HepG2 (cell line): ENCODE results near the gene UEVLD. TPM values are rescaled to one million over a fixed set of nuclear protein-coding genes. Genes with fewer than 3 reads are reported as not detected.
A peak's percentile ranks its signal among the peaks of the same experiment; 100 is the strongest.

Experiments used
- AHDC1 ChIP-seq: sonication (generic); formaldehyde crosslinking; IDR thresholded peaks from 2 replicates; pipeline ENCODE4 v1.5.1; 2020; ENCODE audit warnings: mild to moderate bottlenecking, missing genetic modification reagents, borderline replicate concordance
- ARID2 ChIP-seq: sonication (generic); formaldehyde crosslinking; IDR thresholded peaks from 2 replicates; pipeline ENCODE4 v1.8.1; 2022; ENCODE audit warnings: mild to moderate bottlenecking, missing genetic modification reagents, borderline replicate concordance
- ATM ChIP-seq: fragments of 450-650 bp; IDR thresholded peaks from 2 replicates; pipeline ENCODE4 v1.7.1; 2017; ENCODE audit warnings: mild to moderate bottlenecking, borderline replicate concordance
- MATR3 ChIP-seq: sonication (generic); formaldehyde crosslinking; IDR thresholded peaks from 2 replicates; pipeline ENCODE4 v1.4.0; 2020; ENCODE audit warnings: missing genetic modification reagents
- REPIN1 ChIP-seq: sonication (generic); formaldehyde crosslinking; IDR thresholded peaks from 2 replicates; pipeline ENCODE4 v1.8.0; 2022; ENCODE audit warnings: missing genetic modification reagents, low read depth, mild to moderate bottlenecking, borderline replicate concordance
- RFX5 ChIP-seq: IDR thresholded peaks from 2 replicates; pipeline ENCODE4 v1.6.1; 2011; ENCODE audit warnings: low read depth, low read length, improper control_type of control experiment
- STAT6 ChIP-seq: sonication (generic); formaldehyde crosslinking; IDR thresholded peaks from 2 replicates; pipeline ENCODE4 v1.4.0; 2020; ENCODE audit warnings: missing genetic modification reagents, mild to moderate bottlenecking, borderline replicate concordance
- SUZ12 ChIP-seq: fragments of 150-350 bp; IDR thresholded peaks from 2 replicates; pipeline ENCODE4 v1.6.1; 2014; ENCODE audit warnings: low read depth, low read length
- TEAD3 ChIP-seq: optimal IDR thresholded peaks from 2 replicates; pipeline ENCODE3; 2016; ENCODE audit warnings: borderline replicate concordance
- ZBTB34 ChIP-seq: sonication (generic); formaldehyde crosslinking; IDR thresholded peaks from 2 replicates; pipeline ENCODE4 v1.8.0; 2022; ENCODE audit warnings: mild to moderate bottlenecking, missing genetic modification reagents
- ZFX ChIP-seq: sonication (generic); formaldehyde crosslinking; IDR thresholded peaks from 2 replicates; pipeline ENCODE4 v1.4.0; 2020; ENCODE audit warnings: mild to moderate bottlenecking, low read depth, missing genetic modification reagents, moderate library complexity
- ZNF251 ChIP-seq: sonication (generic); formaldehyde crosslinking; IDR thresholded peaks from 2 replicates; pipeline ENCODE4 v1.9.0; 2021; ENCODE audit warnings: mild to moderate bottlenecking, missing genetic modification reagents
- ZNF333 ChIP-seq: sonication (generic); formaldehyde crosslinking; IDR thresholded peaks from 2 replicates; pipeline ENCODE4 v1.4.0; 2020; ENCODE audit warnings: mild to moderate bottlenecking, missing genetic modification reagents, borderline replicate concordance
- ZNF441 ChIP-seq: sonication (generic); formaldehyde crosslinking; IDR thresholded peaks from 2 replicates; pipeline ENCODE4 v1.7.0; 2021; ENCODE audit warnings: missing genetic modification reagents, borderline replicate concordance
- ZNF616 ChIP-seq: sonication (generic); formaldehyde crosslinking; IDR thresholded peaks from 2 replicates; pipeline ENCODE4 v1.5.0; 2020; ENCODE audit warnings: low read depth, mild to moderate bottlenecking, missing genetic modification reagents
- polyA plus RNA-seq, 8 experiments: library from polyadenylated mRNA; depleted of rRNA in 3 of 8; stranded (reverse) in 7 of 8; unstranded in 1 of 8; fragments of >200 nt; fragmentation: Illumina TruSeq in 4 of 8; extraction: Trizol in 4 of 8; gene quantifications; 2 replicates each; pipeline versions ENCODE4 v1.2.1 to v1.2.3, GENCODE V29; 2011 to 2016; ENCODE audit warnings: low read depth in 4 of 8, missing spikeins in 1 of 8, mixed read lengths in 1 of 8; ENCODE audit not compliant: insufficient read depth in 1 of 8
- total RNA-seq, 5 experiments: library from RNA; depleted of rRNA; stranded (reverse); fragments of >200 nt; fragmentation: Illumina TruSeq; extraction: Trizol; gene quantifications; 2 replicates each; pipeline ENCODE4 v1.2.3, GENCODE V29; 2016; ENCODE audit warnings: low read depth in 1 of 5
- TF ChIP-seq, protein P1 (sequence below): sonication (generic); formaldehyde crosslinking; conservative IDR thresholded peaks from 2 replicates; pipeline ENCODE4 v1.8.0; 2022; ENCODE audit warnings: low read depth, missing genetic modification reagents

UEVLD gene
- total and polyA plus RNA-seq, 2 of the 13 experiments (the other 11 are each of a cell fraction or from before 2014, with no cell fraction given): 5.7 to 13.7 TPM

GRCh38 chr11:18588297-18589252 lies at the start of gene UEVLD (continued):
- peak; percentile 28; the same call in 1 of the 2 replicates for TF ChIP-seq ZBTB34
- TF ChIP-seq ZNF616 (CRISPR knock-in tag): peak; percentile 91
- TF ChIP-seq ZNF251 (CRISPR knock-in tag): no peak
- peak; percentile 94 for TF ChIP-seq ZFX (CRISPR knock-in tag)
- TF ChIP-seq ARID2: no peak
- TF ChIP-seq REPIN1 (CRISPR knock-in tag): no peak
- TF ChIP-seq TEAD3 (CRISPR knock-in tag): peak; percentile 94
- TF ChIP-seq, protein P1, sequence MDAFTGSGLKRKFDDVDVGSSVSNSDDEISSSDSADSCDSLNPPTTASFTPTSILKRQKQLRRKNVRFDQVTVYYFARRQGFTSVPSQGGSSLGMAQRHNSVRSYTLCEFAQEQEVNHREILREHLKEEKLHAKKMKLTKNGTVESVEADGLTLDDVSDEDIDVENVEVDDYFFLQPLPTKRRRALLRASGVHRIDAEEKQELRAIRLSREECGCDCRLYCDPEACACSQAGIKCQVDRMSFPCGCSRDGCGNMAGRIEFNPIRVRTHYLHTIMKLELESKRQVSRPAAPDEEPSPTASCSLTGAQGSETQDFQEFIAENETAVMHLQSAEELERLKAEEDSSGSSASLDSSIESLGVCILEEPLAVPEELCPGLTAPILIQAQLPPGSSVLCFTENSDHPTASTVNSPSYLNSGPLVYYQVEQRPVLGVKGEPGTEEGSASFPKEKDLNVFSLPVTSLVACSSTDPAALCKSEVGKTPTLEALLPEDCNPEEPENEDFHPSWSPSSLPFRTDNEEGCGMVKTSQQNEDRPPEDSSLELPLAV: no peak
- no peak for TF ChIP-seq RFX5
- TF ChIP-seq STAT6 (CRISPR knock-in tag): no peak
- no peak for TF ChIP-seq ZNF333 (CRISPR knock-in tag)
- TF ChIP-seq MATR3 (CRISPR knock-in tag): no peak
- TF ChIP-seq ZNF441 (CRISPR knock-in tag): no peak
- TF ChIP-seq SUZ12: no peak
- peak; percentile 60; the same call in 1 of the 2 replicates for TF ChIP-seq AHDC1 (CRISPR knock-in tag)
- no peak for TF ChIP-seq ATM
